ENCODE measurements around the gene ITGB8. TPM values are rescaled to one million over a fixed set of nuclear protein-coding genes. Genes with fewer than 3 reads are reported as not detected.

The ITGB8 gene
- total RNA-seq, 1 experiment from 2014 or later = 2.4 TPM

- Histone ChIP-seq H4K20me1 (ENCODE audit: insufficient read depth) (no peaks in the 10 kb centered on the region), H3K9me3 (ENCODE audit: control insufficient read depth in 1 of 2, insufficient read depth in 1 of 2, low read depth in 1 of 2, low read length in 2 of 2) (no peaks in the 10 kb centered on the region), H3K9me2 (ENCODE audit: insufficient read depth) (no peaks in the 10 kb centered on the region), H3K27ac (ENCODE audit: low read depth, low read length) (no peak overlapping the region), H3K4me2 (ENCODE audit: low read length) (no peak overlapping the region; the same call in 1 of the 2 replicates), H3K4me3 (replicated peaks in 1 of 2; ENCODE audit: low read depth in 1 of 2, low read length in 2 of 2) (no peak overlapping the region), H3K27me3 (ENCODE audit: insufficient read depth, low read length) (no peaks in the 10 kb centered on the region), H2AFZ (ENCODE audit: low read depth, low read length, poor library complexity, severe bottlenecking) (no peak overlapping the region), H3K9ac (ENCODE audit: low read length) (no peak overlapping the region), H3K4me1 (ENCODE audit: control insufficient read depth in 1 of 2, insufficient read depth in 2 of 2, low read length in 2 of 2) (peaks cover 0 to 6% of the 10 kb centered on the region in 2 experiments; a peak in 1 of 4 replicates), H3K79me2 (ENCODE audit: insufficient read depth, low read length) (no peaks in the 10 kb centered on the region), H3K36me3 (ENCODE audit: control insufficient read depth in 1 of 2, insufficient read depth in 2 of 2, low read length in 2 of 2) (no peaks in the 10 kb centered on the region)
- ChIA-PET POLR2A (no interaction called here), CTCF (interaction anchor here (1.3 kb wide), 1 partner anchor 17 kb away, joined by 4 read pairs; no protein-coding TSS in a partner anchor), RAD21 (ENCODE audit: low non-redundant PET in 1 of 2, low total read pairs in 2 of 2, uncharacterized antibody in 2 of 2, unreplicated experiment in 2 of 2) (no interaction called here)
- TF ChIP-seq CTCF (IDR thresholded peaks at IDR 0.05 in 2 of 3, conservative IDR thresholded peaks at IDR 0.05 in 1 of 3; ENCODE audit: borderline replicate concordance in 1 of 3, insufficient read depth in 1 of 3, low read depth in 2 of 3, low read length in 2 of 3) (no peak), FOSL1 (IDR thresholded peaks at IDR 0.05; ENCODE audit: low read depth) (no peak), ZNF274 (IDR thresholded peaks at IDR 0.05; ENCODE audit: low read depth, low read length) (no peak), ZBTB33 (IDR thresholded peaks at IDR 0.05; ENCODE audit: extremely low read depth, insufficient replicate concordance, low read length) (no peak), ATF3 (IDR thresholded peaks at IDR 0.05) (no peak), JUND (IDR thresholded peaks at IDR 0.05) (no peak), POLR2A (IDR thresholded peaks at IDR 0.05; ENCODE audit: borderline replicate concordance, extremely low read depth, insufficient read depth, insufficient read length) (no peak), EZH2 (IDR thresholded peaks at IDR 0.05) (no peak), SIN3A (IDR thresholded peaks at IDR 0.05; ENCODE audit: low read depth) (no peak), YY1 (IDR thresholded peaks at IDR 0.05; ENCODE audit: extremely low read depth, insufficient replicate concordance, low read depth, low read length) (no peak), MAX (IDR thresholded peaks at IDR 0.05) (no peak), ZFX (IDR thresholded peaks at IDR 0.05) (no peak), TCF7L2 (IDR thresholded peaks at IDR 0.05; ENCODE audit: borderline replicate concordance, extremely low read depth, insufficient read depth, insufficient read length) (no peak), EZH2phosphoT487 (IDR thresholded peaks at IDR 0.05; ENCODE audit: borderline replicate concordance) (no peak), REST (IDR thresholded peaks at IDR 0.05; ENCODE audit: low read depth) (no peak), RAD21 (IDR thresholded peaks at IDR 0.05; ENCODE audit: low read depth) (no peak)
- intact Hi-C loops (cut with micrococcal nuclease) = no loop called here
- DNase-seq (ENCODE audit: low read depth, low spot score) (no peak), ATAC-seq (no peak; the same call in 1 of the 2 replicates)
- no TSS peak for BruUV-seq (replicated peaks)
Observed at GRCh38 chr7:20385126-20385525, 54.4 kb downstream of the ITGB8 start.
